Keratinocyte (primary cell): ENCODE results near the gene SNCB. TPM values are rescaled to one million over a fixed set of nuclear protein-coding genes. Genes with fewer than 3 reads are reported as not detected.

Experiments
- DNase-seq: peaks from one replicate; pipeline ENCODE4 v3.0.0-alpha.2; 2011; ENCODE audit warnings: low read depth, missing footprints, low spot score
- FAIRE-seq: peaks from 2 replicates; lab custom pipeline; 2011; peaks lifted over from hg19 to GRCh38; lab: Jason Lieb, UNC
- H2AFZ ChIP-seq: 2 replicates; pipeline ENCODE4 v1.6.0; 2012; ENCODE audit warnings: low read length, control low read depth, inconsistent platforms; ENCODE audit not compliant: control insufficient read depth
- H3K27ac ChIP-seq: 2 replicates; pipeline ENCODE4 v1.5.1; 2011; ENCODE audit warnings: low read length; ENCODE audit not compliant: control insufficient read depth, insufficient read depth
- H3K27me3 ChIP-seq: 3 replicates; pipeline ENCODE4 v1.6.0; 2011; ENCODE audit warnings: low read length; ENCODE audit not compliant: control insufficient read depth, insufficient read depth; ENCODE audit errors: extremely low read depth
- H3K36me3 ChIP-seq, 2 experiments: 2 replicates in 1 of 2; 3 replicates in 1 of 2; pipeline ENCODE4 v1.5.1; 2011; ENCODE audit warnings: low read length in 2 of 2, mild to moderate bottlenecking in 1 of 2; ENCODE audit not compliant: control insufficient read depth in 2 of 2, insufficient read depth in 2 of 2; ENCODE audit errors: extremely low read depth in 1 of 2
- H3K4me1 ChIP-seq: 3 replicates; pipeline ENCODE4 v1.5.1; 2011; ENCODE audit warnings: low read length; ENCODE audit not compliant: control insufficient read depth, insufficient read depth; ENCODE audit errors: extremely low read depth
- H3K4me2 ChIP-seq: 3 replicates; pipeline ENCODE4 v1.6.0; 2011; ENCODE audit warnings: low read depth, low read length; ENCODE audit not compliant: control insufficient read depth, insufficient read depth; ENCODE audit errors: extremely low read depth
- H3K4me3 ChIP-seq, 3 experiments: fragments of 200-600 bp in 1 of 3; sonication (generic) in 1 of 3; 2 replicates in 2 of 3; 3 replicates in 1 of 3; pipeline ENCODE4 v1.5.1; 2011 to 2016; ENCODE audit warnings: low read length in 3 of 3, mild to moderate bottlenecking in 3 of 3, control low read depth in 2 of 3, inconsistent platforms in 1 of 3, low read depth in 1 of 3, mixed read lengths in 1 of 3, mixed run types in 1 of 3, moderate library complexity in 1 of 3; ENCODE audit not compliant: control insufficient read depth in 2 of 3, insufficient read depth in 2 of 3; ENCODE audit errors: extremely low read depth in 1 of 3
- H3K79me2 ChIP-seq: 2 replicates; pipeline ENCODE4 v1.6.0; 2012; ENCODE audit warnings: low read length; ENCODE audit not compliant: control insufficient read depth, insufficient read depth
- H3K9ac ChIP-seq: 3 replicates; pipeline ENCODE4 v1.6.0; 2011; ENCODE audit warnings: low read length; ENCODE audit not compliant: control insufficient read depth, insufficient read depth; ENCODE audit errors: extremely low read depth
- H3K9me1 ChIP-seq: 3 replicates; pipeline ENCODE4 v1.6.0; 2011; ENCODE audit warnings: low read length; ENCODE audit not compliant: control insufficient read depth, insufficient read depth; ENCODE audit errors: extremely low read depth
- H3K9me3 ChIP-seq: 2 replicates; pipeline ENCODE4 v1.5.1; 2012; ENCODE audit warnings: low read depth, low read length; ENCODE audit not compliant: control insufficient read depth
- H4K20me1 ChIP-seq: 3 replicates; pipeline ENCODE4 v1.6.0; 2011; ENCODE audit warnings: low read length; ENCODE audit not compliant: control insufficient read depth, insufficient read depth; ENCODE audit errors: extremely low read depth
- EZH2 ChIP-seq: IDR thresholded peaks from one replicate; pipeline ENCODE4 v1.6.1; 2012; ENCODE audit warnings: inconsistent platforms, mild to moderate bottlenecking, low read length, moderate library complexity
- dilution Hi-C: fragments of 300-500 bp; cut with MboI; formaldehyde crosslinking; loops from one replicate; pipeline ENCODE4 v1.7.0; 2020; ENCODE audit warnings: low sequenced_read_pairs; ENCODE audit not compliant: extremely low pct_ligation_motif_present
- polyA plus RNA-seq, 5 experiments: library from polyadenylated mRNA; depleted of rRNA in 3 of 5; stranded (reverse) in 3 of 5; stranded (forward) in 1 of 5; unstranded in 1 of 5; fragments of >200 nt; gene quantifications; 1 replicate in 1 of 5; 2 replicates in 3 of 5; 3 replicates in 1 of 5; pipeline versions ENCODE4 v1.2.1 to v1.2.3, GENCODE V29; 2011 to 2012; ENCODE audit warnings: missing spikeins in 2 of 5, low read depth in 1 of 5, low replicate concordance in 1 of 5
- TF ChIP-seq, protein P1 (sequence below), 3 experiments: IDR thresholded peaks in 1 of 3; conservative IDR thresholded peaks in 1 of 3; optimal IDR thresholded peaks in 1 of 3; 2 replicates in 2 of 3; 3 replicates in 1 of 3; pipeline versions ENCODE3 to v1.5.1; 2011; ENCODE audit warnings: low read length in 3 of 3, mild to moderate bottlenecking in 3 of 3, moderate library complexity in 2 of 3, control low read depth in 1 of 3, inconsistent platforms in 1 of 3; ENCODE audit not compliant: insufficient read depth in 2 of 3; ENCODE audit errors: extremely low read depth in 1 of 3

The SNCB gene
- polyA plus RNA-seq, 1 donor (not counting 4 experiments of a cell fraction or from before 2014, with no cell fraction given): 0.69 TPM

DNA sequence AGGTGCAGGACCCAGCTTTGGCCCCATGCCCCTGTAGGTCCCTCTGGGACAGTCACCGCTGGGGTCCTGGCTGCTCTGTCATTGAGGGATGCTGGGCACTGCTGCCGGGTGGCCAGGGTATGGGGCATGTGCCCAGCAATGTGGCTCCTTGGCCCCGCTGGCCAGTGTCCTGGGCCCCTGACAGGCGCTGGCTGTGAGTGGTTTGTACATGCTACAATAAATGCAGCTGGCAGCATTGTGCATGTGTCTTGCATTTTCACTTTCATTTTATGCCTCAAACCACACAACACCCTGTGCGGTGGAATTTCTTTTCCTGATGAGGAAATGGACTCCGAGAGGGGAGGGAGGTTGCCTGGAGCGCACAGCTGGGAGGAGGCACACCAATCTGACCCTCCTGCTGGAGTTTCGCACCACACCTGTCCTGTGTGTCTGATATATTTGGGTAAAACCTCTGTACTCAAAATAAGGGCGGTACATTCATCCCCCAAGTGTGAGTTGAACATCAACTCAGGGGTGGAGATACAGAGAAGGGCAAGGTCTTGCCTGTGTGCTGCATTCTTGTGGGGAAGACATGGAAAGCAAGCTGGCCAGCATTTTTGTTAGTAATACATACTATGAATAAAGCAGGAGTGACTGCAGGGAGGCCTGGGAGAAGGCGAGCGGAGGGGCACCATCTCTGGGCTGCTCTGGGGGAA, 28.6 kb upstream of the SNCB start:
- no peak for DNase-seq
- FAIRE-seq: no peak
- Histone ChIP-seq H3K9me1 (no peaks in the 10 kb centered on the region), H4K20me1 (peaks cover 3% of the 10 kb centered on the region), H3K4me3 (no peak overlapping the region), H3K4me2 (no peak overlapping the region), H3K79me2 (no peaks in the 10 kb centered on the region), H3K9me3 (no peaks in the 10 kb centered on the region), H3K27me3 (no peaks in the 10 kb centered on the region), H3K36me3 (peaks cover 0 to 10% of the 10 kb centered on the region in 2 experiments), H3K27ac (no peak overlapping the region), H3K4me1 (no peaks in the 10 kb centered on the region), H3K9ac (no peak overlapping the region), H2AFZ (no peak overlapping the region)
- TF ChIP-seq EZH2: no peak
- TF ChIP-seq, protein P1, sequence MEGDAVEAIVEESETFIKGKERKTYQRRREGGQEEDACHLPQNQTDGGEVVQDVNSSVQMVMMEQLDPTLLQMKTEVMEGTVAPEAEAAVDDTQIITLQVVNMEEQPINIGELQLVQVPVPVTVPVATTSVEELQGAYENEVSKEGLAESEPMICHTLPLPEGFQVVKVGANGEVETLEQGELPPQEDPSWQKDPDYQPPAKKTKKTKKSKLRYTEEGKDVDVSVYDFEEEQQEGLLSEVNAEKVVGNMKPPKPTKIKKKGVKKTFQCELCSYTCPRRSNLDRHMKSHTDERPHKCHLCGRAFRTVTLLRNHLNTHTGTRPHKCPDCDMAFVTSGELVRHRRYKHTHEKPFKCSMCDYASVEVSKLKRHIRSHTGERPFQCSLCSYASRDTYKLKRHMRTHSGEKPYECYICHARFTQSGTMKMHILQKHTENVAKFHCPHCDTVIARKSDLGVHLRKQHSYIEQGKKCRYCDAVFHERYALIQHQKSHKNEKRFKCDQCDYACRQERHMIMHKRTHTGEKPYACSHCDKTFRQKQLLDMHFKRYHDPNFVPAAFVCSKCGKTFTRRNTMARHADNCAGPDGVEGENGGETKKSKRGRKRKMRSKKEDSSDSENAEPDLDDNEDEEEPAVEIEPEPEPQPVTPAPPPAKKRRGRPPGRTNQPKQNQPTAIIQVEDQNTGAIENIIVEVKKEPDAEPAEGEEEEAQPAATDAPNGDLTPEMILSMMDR (optimal IDR thresholded peaks at IDR 0.05 in 1 of 3, IDR thresholded peaks at IDR 0.05 in 1 of 3, conservative IDR thresholded peaks at IDR 0.05 in 1 of 3; ENCODE audit: extremely low read depth in 1 of 3, insufficient read depth in 2 of 3, low read length in 3 of 3): no peak
- dilution Hi-C loops: no loop called here

DNA sequence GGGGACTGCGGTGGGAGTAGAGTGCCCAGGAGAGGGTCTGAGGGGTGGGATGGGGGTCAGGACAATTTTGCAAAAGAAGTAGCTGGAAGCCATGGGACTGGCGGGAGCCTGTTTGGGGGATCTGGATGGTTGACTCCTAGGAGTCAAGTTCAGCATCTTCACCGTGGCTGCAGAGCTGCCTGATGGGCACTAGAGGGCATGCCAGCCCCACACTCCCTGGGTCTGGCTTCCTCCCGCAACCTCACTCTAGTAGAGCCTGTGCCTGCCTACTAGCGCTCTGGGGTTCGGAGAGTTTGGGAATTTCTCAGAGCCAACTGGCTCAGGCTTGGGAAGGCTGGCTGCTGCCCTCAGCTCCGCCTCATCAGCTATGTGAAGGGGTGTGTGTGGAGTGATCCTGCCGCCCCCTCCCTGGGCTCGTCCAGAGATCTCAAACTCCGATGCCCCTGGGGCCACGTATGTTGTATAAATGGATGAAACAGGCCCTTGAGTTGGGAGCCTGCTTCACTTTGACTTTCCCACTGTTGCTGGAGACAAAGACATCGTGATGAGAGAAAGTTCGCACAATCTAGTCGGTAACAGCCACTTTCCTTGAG, 27.8 kb upstream of the SNCB start:
- H3K4me1 ChIP-seq: peaks cover 8% of the 10 kb centered on the region
- no peaks in the 10 kb centered on the region for H3K9me3 ChIP-seq
- no peak overlapping the region for H3K9ac ChIP-seq
- no peaks in the 10 kb centered on the region for H3K9me1 ChIP-seq
- no peaks in the 10 kb centered on the region for H3K79me2 ChIP-seq
- H3K4me2 ChIP-seq: no peak overlapping the region
- dilution Hi-C loops: no loop called here
- FAIRE-seq (peak; percentile 93), DNase-seq (no peak)
- H3K36me3 ChIP-seq: peaks cover 0 to 12% of the 10 kb centered on the region in 2 experiments
- H2AFZ ChIP-seq: no peak overlapping the region
- no peaks in the 10 kb centered on the region for H3K27me3 ChIP-seq
- peaks cover 7% of the 10 kb centered on the region for H4K20me1 ChIP-seq
- TF ChIP-seq, protein P1 (optimal IDR thresholded peaks at IDR 0.05 in 1 of 3, IDR thresholded peaks at IDR 0.05 in 1 of 3, conservative IDR thresholded peaks at IDR 0.05 in 1 of 3; ENCODE audit: extremely low read depth in 1 of 3, insufficient read depth in 2 of 3, low read length in 3 of 3): peak in 2 of 3 experiments; percentile 90 to 97
- TF ChIP-seq EZH2: no peak
- no peak overlapping the region for H3K27ac ChIP-seq
- no peak overlapping the region for H3K4me3 ChIP-seq
